OCI-LY1 (cell line): ENCODE measurements around the gene HSP90AB1.

Experiments used
- H2AFZ ChIP-seq: fragments of 200-600 bp; sonication (generic), shearing (Covaris generic); 2 replicates; pipeline ENCODE4 v1.6.0; 2014; ENCODE audit warnings: antibody characterized with exemption, mild to moderate bottlenecking, low read length
- H3F3A ChIP-seq: fragments of 200-600 bp; sonication (generic), shearing (Covaris generic); 2 replicates; pipeline ENCODE4 v1.6.0; 2014; ENCODE audit warnings: mild to moderate bottlenecking, antibody characterized with exemption, low read length, moderate library complexity; ENCODE audit not compliant: insufficient read depth
- H3K27ac ChIP-seq: fragments of 200-600 bp; sonication (generic); 2 replicates; pipeline ENCODE4 v1.5.1; 2014; ENCODE audit warnings: low read length, mixed run types, mild to moderate bottlenecking, low read depth; ENCODE audit not compliant: poor library complexity, severe bottlenecking
- H3K27me3 ChIP-seq: fragments of 200-600 bp; sonication (generic); 2 replicates; pipeline ENCODE4 v1.6.0; 2014; ENCODE audit warnings: antibody characterized with exemption, mild to moderate bottlenecking, low read length, moderate library complexity; ENCODE audit not compliant: insufficient read depth
- H3K36me3 ChIP-seq: fragments of 200-600 bp; sonication (generic); 2 replicates; pipeline ENCODE4 v1.6.1; 2014; ENCODE audit warnings: mild to moderate bottlenecking, antibody characterized with exemption, low read length, moderate library complexity, mixed read lengths; ENCODE audit not compliant: insufficient read depth
- H3K4me1 ChIP-seq: fragments of 200-600 bp; sonication (generic); 2 replicates; pipeline ENCODE4 v1.5.1; 2014; ENCODE audit warnings: mild to moderate bottlenecking, low read length, moderate library complexity; ENCODE audit not compliant: insufficient read depth, severe bottlenecking
- H3K4me2 ChIP-seq: fragments of 200-600 bp; sonication (generic), shearing (Covaris generic); 2 replicates; pipeline ENCODE4 v1.6.1; 2014; ENCODE audit warnings: low read length
- H3K4me3 ChIP-seq: fragments of 200-600 bp; sonication (generic); 2 replicates; pipeline ENCODE4 v1.5.1; 2014; ENCODE audit warnings: low read length, low read depth, mild to moderate bottlenecking, mixed read lengths; ENCODE audit not compliant: poor library complexity, severe bottlenecking
- H3K79me2 ChIP-seq: fragments of 200-600 bp; shearing (Covaris generic); 2 replicates; pipeline ENCODE4 v1.6.1; 2016; ENCODE audit warnings: mixed run types, low read length, mixed read lengths; ENCODE audit not compliant: insufficient read depth
- H3K9ac ChIP-seq: fragments of 200-600 bp; sonication (generic), shearing (Covaris generic); 2 replicates; pipeline ENCODE4 v1.6.1; 2014; ENCODE audit warnings: mild to moderate bottlenecking, low read length, mixed read lengths
- H3K9me2 ChIP-seq: fragments of 200-600 bp; sonication (generic), shearing (Covaris generic); 2 replicates; pipeline ENCODE4 v1.6.1; 2014; ENCODE audit warnings: low read depth, mild to moderate bottlenecking, low read length, mixed read lengths
- H3K9me3 ChIP-seq: fragments of 200-600 bp; shearing (Covaris generic); 2 replicates; pipeline ENCODE4 v1.6.1; 2014; ENCODE audit warnings: low read length, mixed read lengths
- H4K20me1 ChIP-seq: fragments of 200-600 bp; sonication (generic), shearing (Covaris generic); 2 replicates; pipeline ENCODE4 v1.6.0; 2016; ENCODE audit warnings: mild to moderate bottlenecking, low read length; ENCODE audit not compliant: insufficient read depth
- EZH2 ChIP-seq: fragments of 200-600 bp; sonication (generic), shearing (Covaris generic); IDR thresholded peaks from 2 replicates; pipeline ENCODE4 v1.8.0; 2017; ENCODE audit warnings: borderline replicate concordance, mixed run types, mild to moderate bottlenecking, antibody characterized with exemption, low read length, moderate library complexity, mixed read lengths
- TF ChIP-seq, protein P1 (sequence below): fragments of 200-600 bp; sonication (generic), shearing (Covaris generic); IDR thresholded peaks from 2 replicates; pipeline ENCODE4 v1.5.1; 2017; ENCODE audit warnings: mild to moderate bottlenecking, antibody characterized with exemption, low read length, moderate library complexity, mixed read lengths

Gene HSP90AB1

DNA sequence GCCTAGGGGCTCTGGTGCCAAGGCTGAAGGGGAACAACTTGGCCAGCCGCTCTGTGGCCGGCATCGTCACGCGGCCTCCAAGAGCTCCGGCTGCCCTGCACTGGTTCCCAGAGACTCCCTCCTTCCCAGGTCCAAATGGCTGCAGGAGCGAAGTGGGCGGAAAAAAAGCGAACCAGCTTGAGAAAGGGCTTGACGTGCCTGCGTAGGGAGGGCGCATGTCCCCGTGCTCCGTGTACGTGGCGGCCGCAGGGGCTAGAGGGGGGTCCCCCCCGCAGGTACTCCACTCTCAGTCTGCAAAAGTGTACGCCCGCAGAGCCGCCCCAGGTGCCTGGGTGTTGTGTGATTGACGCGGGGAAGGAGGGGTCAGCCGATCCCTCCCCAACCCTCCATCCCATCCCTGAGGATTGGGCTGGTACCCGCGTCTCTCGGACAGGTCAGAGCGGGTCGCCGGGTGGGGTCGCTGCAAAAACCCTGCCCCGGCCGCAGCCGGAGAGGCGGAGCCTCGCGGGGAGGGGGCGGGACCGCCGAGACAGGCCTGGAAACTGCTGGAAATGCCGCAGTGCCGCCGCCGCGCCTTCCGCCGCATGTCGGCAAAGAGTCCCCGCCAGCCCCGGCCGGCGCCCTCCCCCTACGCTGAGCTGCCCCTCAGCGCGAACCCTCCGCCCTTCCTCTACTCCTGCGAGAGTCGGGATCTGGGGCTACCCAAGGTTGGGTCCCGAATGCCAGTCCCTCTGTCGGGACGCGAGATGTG, 814 bp upstream of the HSP90AB1 start:
- Histone ChIP-seq H3K4me2 (peak overlapping the region; percentile 82), H3K36me3 (peaks cover 41% of the 10 kb centered on the region), H4K20me1 (no peaks in the 10 kb centered on the region), H3K9ac (peak overlapping the region; percentile 99), H3K4me1 (peaks cover 25% of the 10 kb centered on the region), H3K27ac (peak overlapping the region; percentile 84), H3F3A (no peaks in the 10 kb centered on the region), H3K79me2 (peaks cover 22% of the 10 kb centered on the region), H2AFZ (no peak overlapping the region), H3K27me3 (no peaks in the 10 kb centered on the region), H3K9me3 (no peaks in the 10 kb centered on the region), H3K4me3 (peak overlapping the region; percentile 98), H3K9me2 (no peaks in the 10 kb centered on the region)
- TF ChIP-seq, protein P1, sequence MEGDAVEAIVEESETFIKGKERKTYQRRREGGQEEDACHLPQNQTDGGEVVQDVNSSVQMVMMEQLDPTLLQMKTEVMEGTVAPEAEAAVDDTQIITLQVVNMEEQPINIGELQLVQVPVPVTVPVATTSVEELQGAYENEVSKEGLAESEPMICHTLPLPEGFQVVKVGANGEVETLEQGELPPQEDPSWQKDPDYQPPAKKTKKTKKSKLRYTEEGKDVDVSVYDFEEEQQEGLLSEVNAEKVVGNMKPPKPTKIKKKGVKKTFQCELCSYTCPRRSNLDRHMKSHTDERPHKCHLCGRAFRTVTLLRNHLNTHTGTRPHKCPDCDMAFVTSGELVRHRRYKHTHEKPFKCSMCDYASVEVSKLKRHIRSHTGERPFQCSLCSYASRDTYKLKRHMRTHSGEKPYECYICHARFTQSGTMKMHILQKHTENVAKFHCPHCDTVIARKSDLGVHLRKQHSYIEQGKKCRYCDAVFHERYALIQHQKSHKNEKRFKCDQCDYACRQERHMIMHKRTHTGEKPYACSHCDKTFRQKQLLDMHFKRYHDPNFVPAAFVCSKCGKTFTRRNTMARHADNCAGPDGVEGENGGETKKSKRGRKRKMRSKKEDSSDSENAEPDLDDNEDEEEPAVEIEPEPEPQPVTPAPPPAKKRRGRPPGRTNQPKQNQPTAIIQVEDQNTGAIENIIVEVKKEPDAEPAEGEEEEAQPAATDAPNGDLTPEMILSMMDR: peak; percentile 54
- no peak for TF ChIP-seq EZH2

DNA sequence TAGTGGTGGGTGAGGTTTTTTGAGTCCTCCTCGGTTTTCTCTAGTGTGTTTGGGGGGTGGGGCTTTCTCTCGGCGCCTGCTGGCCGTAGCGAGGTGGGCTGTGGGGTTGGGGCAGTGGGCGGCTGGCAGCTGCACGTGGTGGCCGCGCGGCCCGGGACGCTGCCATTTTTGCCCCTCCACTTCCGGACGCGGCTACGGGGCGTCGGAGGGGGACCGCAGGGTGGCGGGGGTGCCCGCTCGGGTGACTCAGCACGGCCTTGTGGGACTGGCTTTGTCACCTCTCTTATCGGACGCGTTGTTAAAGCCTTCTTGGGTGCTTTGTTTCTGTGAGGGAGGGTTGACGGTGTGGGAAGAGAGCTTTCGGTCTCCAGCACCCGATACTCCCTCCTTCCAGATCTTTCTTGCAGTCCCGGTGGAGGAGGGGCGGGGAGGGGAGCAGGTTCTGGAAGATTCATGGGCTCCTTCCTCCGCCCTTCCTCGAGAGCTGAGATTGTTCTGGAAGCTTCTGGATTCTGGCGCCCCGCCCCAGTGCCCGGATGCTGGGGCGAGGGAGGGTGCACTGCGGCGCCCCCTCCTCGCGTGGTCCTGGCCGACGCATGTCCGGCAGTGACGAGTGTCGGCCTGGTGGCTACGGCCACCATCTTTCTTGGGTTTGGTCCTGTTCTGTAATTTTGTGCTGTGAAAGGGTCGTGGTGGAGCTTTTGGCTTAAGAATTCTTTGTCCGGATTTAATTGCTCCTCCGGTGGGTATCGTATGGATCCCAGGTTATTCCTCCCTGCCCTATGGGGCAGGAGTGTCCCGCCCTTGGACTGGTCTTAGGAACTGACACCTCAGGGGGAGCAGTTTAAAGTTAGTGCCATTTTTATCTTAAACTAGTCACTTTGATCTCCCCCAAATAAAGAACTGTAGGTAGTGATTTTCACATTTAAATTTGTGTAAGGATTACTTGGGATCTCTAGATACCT, 719 bp downstream of the HSP90AB1 start:
- peaks cover 56% of the 10 kb centered on the region for H3K36me3 ChIP-seq

DNA sequence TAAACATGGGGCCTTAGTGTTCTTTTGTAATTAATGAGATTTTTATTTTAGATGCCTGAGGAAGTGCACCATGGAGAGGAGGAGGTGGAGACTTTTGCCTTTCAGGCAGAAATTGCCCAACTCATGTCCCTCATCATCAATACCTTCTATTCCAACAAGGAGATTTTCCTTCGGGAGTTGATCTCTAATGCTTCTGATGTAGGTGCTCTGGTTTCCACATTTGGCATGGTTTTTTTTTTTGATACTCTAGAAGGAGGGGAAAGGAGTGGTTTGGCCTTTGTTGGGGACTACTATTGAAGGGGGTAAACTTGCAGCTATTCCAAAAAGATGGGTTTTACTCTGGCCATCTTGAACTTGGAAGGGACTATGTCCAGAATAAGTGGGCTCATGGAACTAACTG, 1.7 kb downstream of the HSP90AB1 start:
- TF ChIP-seq EZH2: no peak
- TF ChIP-seq, protein P1: no peak
- H3K4me2 ChIP-seq: peak overlapping the region; percentile 82
- 0 out of 2 replicates have a peak, but pooled peaks cover 16% of the 10 kb centered on the region for H3F3A ChIP-seq
- H3K9me2 ChIP-seq: no peaks in the 10 kb centered on the region
- H4K20me1 ChIP-seq: no peaks in the 10 kb centered on the region
- H3K9ac ChIP-seq: peak overlapping the region; percentile 99
- H3K79me2 ChIP-seq: peaks cover 22% of the 10 kb centered on the region
- H3K27me3 ChIP-seq: no peaks in the 10 kb centered on the region
- peak overlapping the region; percentile 98 for H3K4me3 ChIP-seq
- peaks cover 66% of the 10 kb centered on the region for H3K36me3 ChIP-seq
- H3K27ac ChIP-seq: peak overlapping the region; percentile 84
- peaks cover 25% of the 10 kb centered on the region for H3K4me1 ChIP-seq
- H2AFZ ChIP-seq: no peak overlapping the region
- H3K9me3 ChIP-seq: no peaks in the 10 kb centered on the region

More for the DNA sequence above, 719 bp downstream of the HSP90AB1 start:
- peaks cover 22% of the 10 kb centered on the region for H3K79me2 ChIP-seq
- no peaks in the 10 kb centered on the region for H4K20me1 ChIP-seq
- H3K9ac ChIP-seq: peak overlapping the region; percentile 99
- TF ChIP-seq, protein P1: 0 out of 2 replicates have a peak, but pooled peaks have one; percentile 1
- TF ChIP-seq EZH2: no peak
- no peaks in the 10 kb centered on the region for H3K9me2 ChIP-seq
- no peak overlapping the region for H2AFZ ChIP-seq
- H3K9me3 ChIP-seq: no peaks in the 10 kb centered on the region
- H3K27me3 ChIP-seq: no peaks in the 10 kb centered on the region
- peak overlapping the region; percentile 82 for H3K4me2 ChIP-seq
- H3K27ac ChIP-seq: peak overlapping the region; percentile 84
- peak overlapping the region; percentile 98 for H3K4me3 ChIP-seq
- H3F3A ChIP-seq: 0 out of 2 replicates have a peak, but pooled peaks cover 7% of the 10 kb centered on the region
- H3K4me1 ChIP-seq: peaks cover 25% of the 10 kb centered on the region
